ENCODE measurements around the gene JAKMIP1. TPM values are rescaled to one million over a fixed set of nuclear protein-coding genes. Genes with fewer than 3 reads are reported as not detected.

The JAKMIP1 gene
- total RNA-seq, 1 donor from 2014 or later: not detected

- Mint-ChIP-seq H3K27me3 (ENCODE audit: low read depth) (peaks cover 70% of the 10 kb centered on the region), H3K27ac (no peak overlapping the region), H3K4me1 (peaks cover 3% of the 10 kb centered on the region), H3K4me3 (no peak overlapping the region), H3K9me3 (no peaks in the 10 kb centered on the region), H3K36me3 (no peaks in the 10 kb centered on the region)
- peak in 1 of 2 experiments; percentile 29 for DNase-seq (ENCODE audit: low spot score in 2 of 2, unreplicated experiment in 2 of 2)
- TF ChIP-seq CTCF (IDR thresholded peaks at IDR 0.05; ENCODE audit: unreplicated experiment): no peak
These were observed 5.7 kb downstream of the JAKMIP1 start for GRCh38 chr4:6194458-6195195.

- DNase-seq (ENCODE audit: low spot score in 2 of 2, unreplicated experiment in 2 of 2): no peak
- Mint-ChIP-seq H3K4me3 (no peak overlapping the region), H3K27ac (no peak overlapping the region), H3K4me1 (peaks cover 12% of the 10 kb centered on the region), H3K36me3 (no peaks in the 10 kb centered on the region), H3K27me3 (ENCODE audit: low read depth) (peaks cover 61% of the 10 kb centered on the region), H3K9me3 (no peaks in the 10 kb centered on the region)
- no peak for TF ChIP-seq CTCF (IDR thresholded peaks at IDR 0.05; ENCODE audit: unreplicated experiment)
These were observed 7.0 kb downstream of the JAKMIP1 start for GRCh38 chr4:6193399-6193798.

- Mint-ChIP-seq H3K9me3 (peaks cover 1% of the 10 kb centered on the region), H3K4me1 (peaks cover 13% of the 10 kb centered on the region), H3K36me3 (no peaks in the 10 kb centered on the region), H3K27ac (no peak overlapping the region), H3K4me3 (no peak overlapping the region), H3K27me3 (ENCODE audit: low read depth) (peaks cover 49% of the 10 kb centered on the region)
- TF ChIP-seq CTCF (IDR thresholded peaks at IDR 0.05; ENCODE audit: unreplicated experiment): no peak
- no peak for DNase-seq (ENCODE audit: low spot score in 2 of 2, unreplicated experiment in 2 of 2)
These were observed 8.1 kb downstream of the JAKMIP1 start for GRCh38 chr4:6192245-6192644.

GRCh38 chr4:6191448-6192130 lies 8.8 kb downstream of the JAKMIP1 start:
- Mint-ChIP-seq H3K4me1 (peaks cover 13% of the 10 kb centered on the region), H3K9me3 (peaks cover 5% of the 10 kb centered on the region), H3K27me3 (ENCODE audit: low read depth) (peaks cover 43% of the 10 kb centered on the region), H3K27ac (no peak overlapping the region), H3K36me3 (no peaks in the 10 kb centered on the region), H3K4me3 (no peak overlapping the region)
- no peak for TF ChIP-seq CTCF (IDR thresholded peaks at IDR 0.05; ENCODE audit: unreplicated experiment)
- DNase-seq (ENCODE audit: low spot score in 2 of 2, unreplicated experiment in 2 of 2): no peak

GRCh38 chr4:6190486-6190885 lies 9.9 kb downstream of the JAKMIP1 start:
- DNase-seq (ENCODE audit: low spot score in 2 of 2, unreplicated experiment in 2 of 2): no peak
- Mint-ChIP-seq H3K4me1 (peaks cover 13% of the 10 kb centered on the region), H3K4me3 (no peak overlapping the region), H3K27me3 (ENCODE audit: low read depth) (peaks cover 32% of the 10 kb centered on the region), H3K27ac (no peak overlapping the region), H3K36me3 (no peaks in the 10 kb centered on the region), H3K9me3 (peaks cover 13% of the 10 kb centered on the region)
- TF ChIP-seq CTCF (IDR thresholded peaks at IDR 0.05; ENCODE audit: unreplicated experiment): no peak
